H1 (cell line): ENCODE results near the gene MAP1A. TPM values are rescaled to one million over a fixed set of nuclear protein-coding genes. Genes with fewer than 3 reads are reported as not detected.

Source experiments
- CTCF ChIA-PET: fragments of 300-600 bp; sonication (Branson Sonifier 250); formaldehyde crosslinking; loops from one replicate; lab custom pipeline; 2021; ENCODE audit not compliant: partially characterized antibody; lab: Charles Lee
- POLR2A ChIA-PET: fragments of 300-600 bp; sonication (Branson Sonifier 250); formaldehyde crosslinking; loops from one replicate; lab custom pipeline; 2021; ENCODE audit warnings: inconsistent platforms; ENCODE audit not compliant: partially characterized antibody; lab: Charles Lee
- DNase-seq, 2 experiments: peaks; one replicate each; pipeline versions ENCODE4 v3.0.0 to v3.0.0-alpha.2; 2010 to 2022; ENCODE audit warnings: low spot score in 2 of 2, low read depth in 1 of 2, mixed read lengths in 1 of 2
- FAIRE-seq: peaks from 2 replicates; lab custom pipeline; 2011; peaks lifted over from hg19 to GRCh38; lab: Jason Lieb, UNC
- H2AFZ ChIP-seq: 2 replicates; pipeline ENCODE4 v1.8.1; 2012; ENCODE audit warnings: low read length, inconsistent platforms
- H2AK5ac ChIP-seq: 2 replicates; pipeline ENCODE4 v1.6.1; 2013; ENCODE audit warnings: low read depth, low read length
- H2BK120ac ChIP-seq: replicated peaks from 2 replicates; pipeline ENCODE3; 2013; ENCODE audit warnings: low read depth, low read length, inconsistent platforms
- H2BK12ac ChIP-seq: 2 replicates; pipeline ENCODE4 v1.6.1; 2013; ENCODE audit warnings: low read depth, low read length
- H2BK15ac ChIP-seq: 2 replicates; pipeline ENCODE4 v1.6.1; 2013; ENCODE audit warnings: low read length
- H2BK20ac ChIP-seq: 2 replicates; pipeline ENCODE4 v1.6.1; 2013; ENCODE audit warnings: low read length
- H2BK5ac ChIP-seq: 2 replicates; pipeline ENCODE4 v1.6.1; 2013; ENCODE audit warnings: low read depth, low read length
- H3K14ac ChIP-seq: 2 replicates; pipeline ENCODE4 v1.6.1; 2013; ENCODE audit warnings: inconsistent platforms; ENCODE audit not compliant: insufficient read length
- H3K18ac ChIP-seq: 2 replicates; pipeline ENCODE4 v1.6.1; 2013; ENCODE audit warnings: low read length; ENCODE audit errors: extremely low read depth
- H3K23ac ChIP-seq: 2 replicates; pipeline ENCODE4 v1.6.1; 2013; ENCODE audit warnings: inconsistent platforms; ENCODE audit not compliant: insufficient read length
- H3K23me2 ChIP-seq: 2 replicates; pipeline ENCODE4 v1.6.1; 2013; ENCODE audit warnings: low read depth, low read length
- H3K27ac ChIP-seq: 2 replicates; pipeline ENCODE4 v1.6.1; 2011; ENCODE audit warnings: low read depth, low read length, inconsistent platforms
- H3K27me3 ChIP-seq, 4 experiments: replicated peaks in 1 of 4; 1 replicate in 1 of 4; 2 replicates in 3 of 4; pipeline versions ENCODE4 v1.6.1 to v1.8.1; 2011 to 2013; ENCODE audit warnings: low read length in 3 of 4, mild to moderate bottlenecking in 3 of 4, inconsistent platforms in 2 of 4, mixed read lengths in 2 of 4, moderate library complexity in 1 of 4; ENCODE audit not compliant: control insufficient read depth in 3 of 4, insufficient read depth in 3 of 4; ENCODE audit errors: extremely low read depth in 1 of 4
- H3K36me3 ChIP-seq, 4 experiments: 2 replicates each; pipeline versions ENCODE4 v1.6.1 to v1.8.1; 2011 to 2013; ENCODE audit warnings: mild to moderate bottlenecking in 4 of 4, low read length in 3 of 4, moderate library complexity in 2 of 4, control low read depth in 1 of 4, inconsistent platforms in 1 of 4; ENCODE audit not compliant: insufficient read depth in 4 of 4, control insufficient read depth in 2 of 4
- H3K4ac ChIP-seq: replicated peaks from 2 replicates; pipeline ENCODE3; 2013; ENCODE audit warnings: low read length, low read depth, mixed read lengths, inconsistent platforms; ENCODE audit not compliant: insufficient read length
- H3K4me1 ChIP-seq, 4 experiments: replicated peaks in 1 of 4; 1 replicate in 1 of 4; 2 replicates in 3 of 4; pipeline versions ENCODE4 v1.6.1 to v1.8.1; 2011 to 2013; ENCODE audit warnings: low read length in 3 of 4, inconsistent platforms in 2 of 4, mixed read lengths in 1 of 4; ENCODE audit not compliant: insufficient read depth in 4 of 4, control insufficient read depth in 3 of 4
- H3K4me2 ChIP-seq, 2 experiments: 2 replicates each; pipeline versions ENCODE4 v1.6.1 to v1.8.1; 2011 to 2013; ENCODE audit warnings: low read depth in 2 of 2, low read length in 2 of 2, control low read depth in 1 of 2, inconsistent platforms in 1 of 2, mild to moderate bottlenecking in 1 of 2; ENCODE audit not compliant: insufficient read depth in 1 of 2
- H3K4me3 ChIP-seq, 4 experiments: fragments of 200-600, 300-600 bp in 1 of 4; sonication (generic), shearing (Covaris generic), sonication (Bioruptor Twin) in 1 of 4; 2 replicates each; pipeline versions ENCODE4 v1.5.1 to v1.8.1; 2011 to 2016; ENCODE audit warnings: low read length in 4 of 4, low read depth in 3 of 4, control low read depth in 2 of 4, inconsistent platforms in 2 of 4, mild to moderate bottlenecking in 2 of 4, mixed read lengths in 1 of 4, moderate library complexity in 1 of 4; ENCODE audit not compliant: insufficient read depth in 2 of 4; ENCODE audit errors: extremely low read depth in 1 of 4
- H3K56ac ChIP-seq: replicated peaks from 2 replicates; pipeline ENCODE3; 2013; ENCODE audit warnings: low read depth, mild to moderate bottlenecking, mixed read lengths, low read length, inconsistent platforms; ENCODE audit not compliant: insufficient read length
- H3K79me1 ChIP-seq: 2 replicates; pipeline ENCODE4 v1.6.1; 2013; ENCODE audit warnings: low read depth, low read length, control low read depth
- H3K79me2 ChIP-seq, 2 experiments: 2 replicates each; pipeline versions ENCODE4 v1.6.1 to v1.8.1; 2012 to 2013; ENCODE audit warnings: low read length in 2 of 2, mild to moderate bottlenecking in 2 of 2, inconsistent platforms in 1 of 2; ENCODE audit not compliant: insufficient read depth in 2 of 2, control insufficient read depth in 1 of 2
- H3K9ac ChIP-seq, 4 experiments: replicated peaks in 1 of 4; 1 replicate in 1 of 4; 2 replicates in 3 of 4; pipeline versions ENCODE4 v1.6.1 to v1.8.1; 2011 to 2013; ENCODE audit warnings: low read depth in 3 of 4, low read length in 3 of 4, control low read depth in 2 of 4, mild to moderate bottlenecking in 2 of 4, moderate library complexity in 2 of 4, inconsistent platforms in 1 of 4; ENCODE audit errors: extremely low read depth in 1 of 4
- H3K9me3 ChIP-seq, 2 experiments: 2 replicates each; pipeline versions ENCODE4 v1.6.1 to v1.8.1; 2012 to 2013; ENCODE audit warnings: mild to moderate bottlenecking in 2 of 2, moderate library complexity in 2 of 2, control low read depth in 1 of 2, inconsistent platforms in 1 of 2, low read depth in 1 of 2, low read length in 1 of 2, mixed read lengths in 1 of 2; ENCODE audit not compliant: insufficient read depth in 2 of 2
- H4K20me1 ChIP-seq, 2 experiments: replicated peaks in 1 of 2; 2 replicates each; pipeline versions ENCODE3 to v1.8.1; 2011 to 2013; ENCODE audit warnings: inconsistent platforms in 2 of 2, low read length in 2 of 2, mild to moderate bottlenecking in 1 of 2; ENCODE audit not compliant: insufficient read depth in 2 of 2, control insufficient read depth in 1 of 2
- H4K5ac ChIP-seq: 2 replicates; pipeline ENCODE4 v1.6.1; 2013; ENCODE audit warnings: low read length, low read depth, mixed read lengths, inconsistent platforms; ENCODE audit not compliant: insufficient read length
- H4K8ac ChIP-seq: 2 replicates; pipeline ENCODE4 v1.8.0; 2013; ENCODE audit warnings: mild to moderate bottlenecking, moderate library complexity, low read length, inconsistent platforms; ENCODE audit not compliant: insufficient read depth; ENCODE audit errors: extremely low read depth
- H4K91ac ChIP-seq: replicated peaks from 2 replicates; pipeline ENCODE3; 2013; ENCODE audit warnings: low read length, mixed read lengths, inconsistent platforms; ENCODE audit not compliant: insufficient read length
- JUN ChIP-seq: IDR thresholded peaks from 2 replicates; pipeline ENCODE4 v1.6.1; 2011; ENCODE audit warnings: low read depth, mild to moderate bottlenecking, improper control_type of control experiment, low read length
- whole genome bisulfite sequencing, 2 experiments: shearing (Covaris generic) in 1 of 2; methylation state at CpG; one replicate each; pipeline versions ENCODE4 v1.1.6 to v1.1.7; 2013 to 2015; ENCODE audit warnings: low lambda C conversion rate in 2 of 2, mixed read lengths in 2 of 2, inconsistent platforms in 1 of 2, low coverage in 1 of 2, missing lambda C conversion rate in 1 of 2; ENCODE audit not compliant: insufficient replicate concordance in 2 of 2, insufficient coverage in 1 of 2, insufficient read length in 1 of 2; ENCODE audit errors: extremely low coverage in 1 of 2, missing lambda C conversion rate in 1 of 2; 5-methylcytosine and 5-hydroxymethylcytosine counted together
- polyA plus RNA-seq, 7 experiments: library from polyadenylated mRNA; depleted of rRNA in 3 of 7; stranded (reverse) in 5 of 7; unstranded in 2 of 7; fragments of >200 nt in 5 of 7; fragments of 200-250 nt in 2 of 7; gene quantifications; 1 replicate in 5 of 7; 2 replicates in 1 of 7; 4 replicates in 1 of 7; pipeline versions ENCODE4 v1.2.1 to v1.2.3, GENCODE V29; 2011 to 2013; ENCODE audit warnings: missing spikeins in 2 of 7, mixed read lengths in 2 of 7
- total RNA-seq: library from RNA; stranded (reverse); fragmentation: NEBNext Ultra II Directional; extraction: Animal tissue kit (Norgen Biotek cat#: 25700); gene quantifications from 2 replicates; pipeline ENCODE4 v1.2.1, GENCODE V29; 2021
- TF ChIP-seq, protein P1 (sequence below), 3 experiments: IDR thresholded peaks; 1 replicate in 2 of 3; 2 replicates in 1 of 3; pipeline versions ENCODE4 v1.5.1 to v1.6.1; 2011; ENCODE audit warnings: low read length in 3 of 3, mild to moderate bottlenecking in 3 of 3, inconsistent platforms in 2 of 3, low read depth in 1 of 3, moderate library complexity in 1 of 3; ENCODE audit not compliant: insufficient read depth in 1 of 3; ENCODE audit errors: control extremely low read depth in 1 of 3

Gene MAP1A
- total and polyA plus RNA-seq, 2 of the 8 experiments (the other 6 are each of a cell fraction or from before 2014, with no cell fraction given): 0.80 to 2.4 TPM

DNA sequence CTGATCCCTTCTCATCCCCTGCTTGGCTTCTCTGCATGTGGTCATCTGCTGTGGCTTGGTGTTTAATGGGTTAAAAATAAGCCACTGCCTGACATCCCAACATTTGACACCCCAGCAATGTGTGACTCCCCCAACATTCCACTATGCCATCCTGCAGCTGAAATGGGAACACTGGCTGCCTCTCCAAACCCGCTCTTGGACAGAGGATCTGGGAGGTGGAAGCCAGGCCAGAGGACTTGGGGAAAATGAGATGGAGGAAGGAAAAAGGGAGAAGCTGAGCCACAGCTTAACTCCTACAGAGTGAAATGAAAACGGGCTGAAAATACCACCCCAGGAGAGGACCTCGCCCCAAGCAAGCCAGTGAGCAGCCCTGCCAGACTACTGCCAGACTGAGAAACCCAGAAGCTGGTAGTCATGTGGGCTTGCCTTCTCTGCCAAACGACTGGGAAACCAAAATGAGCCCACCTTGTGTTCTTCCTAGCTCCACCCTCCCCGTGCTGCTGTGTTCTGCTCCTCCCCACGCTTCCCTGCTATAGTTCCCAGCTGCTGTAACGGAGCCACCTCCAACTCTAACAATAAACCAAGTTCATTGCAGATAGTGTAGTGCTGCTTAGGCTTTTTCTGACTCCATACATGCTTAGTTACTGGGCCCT, 13.7 kb downstream of the MAP1A start:
- Histone ChIP-seq H4K8ac (no peak overlapping the region), H3K4me3 (no peak overlapping the region), H3K79me1 (no peaks in the 10 kb centered on the region), H3K36me3 (no peaks in the 10 kb centered on the region), H3K23ac (no peak overlapping the region), H3K4ac (no peak overlapping the region), H3K9ac (no peak overlapping the region), H3K23me2 (no peaks in the 10 kb centered on the region; the same call in 1 of the 2 replicates), H3K27me3 (no peaks in the 10 kb centered on the region; a peak in 1 of 7 replicates), H3K9me3 (no peaks in the 10 kb centered on the region), H4K20me1 (no peaks in the 10 kb centered on the region), H3K27ac (no peak overlapping the region), H2AK5ac (no peak overlapping the region), H3K79me2 (no peaks in the 10 kb centered on the region), H3K18ac (peak overlapping the region; percentile 66; the same call in 1 of the 2 replicates), H2BK15ac (no peak overlapping the region), H2BK5ac (no peak overlapping the region), H3K14ac (no peak overlapping the region), H2BK20ac (no peak overlapping the region), H2AFZ (peak overlapping the region; percentile 77; the same call in 1 of the 2 replicates), H3K4me2 (peak overlapping the region; percentile 7 to 26; a peak in 2 of 4 replicates), H4K91ac (no peak overlapping the region), H3K4me1 (peaks cover 0 to 12% (median 2%) of the 10 kb centered on the region in 4 experiments; a peak in 4 of 7 replicates), H2BK12ac (no peak overlapping the region), H4K5ac (no peak overlapping the region), H3K56ac (no peak overlapping the region), H2BK120ac (no peak overlapping the region)
- no peak for DNase-seq
- POLR2A ChIA-PET: interaction anchor here (1.2 to 3.1 kb wide), 3 partner anchors 10 to 20 kb away, joined by 3 to 14 read pairs (median 3); no protein-coding TSS in a partner anchor
- FAIRE-seq: no peak
- no peak for TF ChIP-seq JUN
- TF ChIP-seq, protein P1, sequence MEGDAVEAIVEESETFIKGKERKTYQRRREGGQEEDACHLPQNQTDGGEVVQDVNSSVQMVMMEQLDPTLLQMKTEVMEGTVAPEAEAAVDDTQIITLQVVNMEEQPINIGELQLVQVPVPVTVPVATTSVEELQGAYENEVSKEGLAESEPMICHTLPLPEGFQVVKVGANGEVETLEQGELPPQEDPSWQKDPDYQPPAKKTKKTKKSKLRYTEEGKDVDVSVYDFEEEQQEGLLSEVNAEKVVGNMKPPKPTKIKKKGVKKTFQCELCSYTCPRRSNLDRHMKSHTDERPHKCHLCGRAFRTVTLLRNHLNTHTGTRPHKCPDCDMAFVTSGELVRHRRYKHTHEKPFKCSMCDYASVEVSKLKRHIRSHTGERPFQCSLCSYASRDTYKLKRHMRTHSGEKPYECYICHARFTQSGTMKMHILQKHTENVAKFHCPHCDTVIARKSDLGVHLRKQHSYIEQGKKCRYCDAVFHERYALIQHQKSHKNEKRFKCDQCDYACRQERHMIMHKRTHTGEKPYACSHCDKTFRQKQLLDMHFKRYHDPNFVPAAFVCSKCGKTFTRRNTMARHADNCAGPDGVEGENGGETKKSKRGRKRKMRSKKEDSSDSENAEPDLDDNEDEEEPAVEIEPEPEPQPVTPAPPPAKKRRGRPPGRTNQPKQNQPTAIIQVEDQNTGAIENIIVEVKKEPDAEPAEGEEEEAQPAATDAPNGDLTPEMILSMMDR (IDR thresholded peaks at IDR 0.05; ENCODE audit: control extremely low read depth in 1 of 3, insufficient read depth in 1 of 3, low read depth in 1 of 3, low read length in 3 of 3): 0 out of 4 replicates have a peak, but pooled peaks of 1 of the 3 experiments have one; percentile 2
- 43% methylated on average over 7 of the region's 7 CpGs; no CpG with 5 or more reads in 1 of the 2 experiments for WGBS, 2 experiments
- CTCF ChIA-PET: interaction anchor here (0.8 to 4.5 kb wide), 6 partner anchors 9 to 20 kb away, joined by 3 to 24 read pairs (median 6); partner anchors contain the start of gene MAP1A
